HEK293 (cell line): ENCODE measurements around the gene C2CD2.

Experiments
- CTCF ChIA-PET: fragments of 350-600 bp; formaldehyde crosslinking; extraction: SDS; loops from one replicate; lab custom pipeline; 2021; ENCODE audit warnings: antibody characterized with exemption; lab: Yijun Ruan, JAX
- POLR2A ChIA-PET: fragments of 300-600 bp; formaldehyde crosslinking; extraction: SDS; loops from one replicate; lab custom pipeline; 2020; ENCODE audit warnings: antibody characterized with exemption, inconsistent platforms; lab: Yijun Ruan, JAX
- H3K27ac ChIP-seq: fragments of 200-500 bp; sonication (Bioruptor generic); 2 replicates; pipeline ENCODE4 v1.5.1; 2014; ENCODE audit warnings: low read depth, low read length, control low read depth, inconsistent platforms; ENCODE audit errors: extremely low read depth
- H3K36me3 ChIP-seq, 2 experiments: fragments of 200-500 bp in 1 of 2; sonication (Bioruptor generic) in 1 of 2; 1 replicate in 1 of 2; 2 replicates in 1 of 2; pipeline ENCODE4 v1.5.1; 2014 to 2017; ENCODE audit warnings: inconsistent platforms in 2 of 2, low read length in 2 of 2; ENCODE audit not compliant: control insufficient read depth in 2 of 2, insufficient read depth in 1 of 2
- H3K4me1 ChIP-seq: fragments of 200-500 bp; sonication (Bioruptor generic); 2 replicates; pipeline ENCODE4 v1.5.1; 2014; ENCODE audit warnings: mild to moderate bottlenecking, low read length, inconsistent platforms; ENCODE audit not compliant: control insufficient read depth, insufficient read depth
- H3K4me3 ChIP-seq: 2 replicates; pipeline ENCODE4 v1.5.1; 2011; ENCODE audit warnings: low read depth, mild to moderate bottlenecking, control low read depth, low read length, moderate library complexity
- H3K9me3 ChIP-seq: fragments of 200-500 bp; sonication (Bioruptor generic); 2 replicates; pipeline ENCODE4 v1.5.1; 2014; ENCODE audit warnings: low read depth, low read length, inconsistent platforms; ENCODE audit not compliant: control insufficient read depth, insufficient read depth
- EGR2 ChIP-seq: fragments of 450-650 bp; formaldehyde crosslinking; IDR thresholded peaks from 2 replicates; pipeline ENCODE4 v1.5.1; 2016; ENCODE audit warnings: low read depth, missing biosample characterization, missing genetic modification characterization
- KLF9 ChIP-seq: fragments of 450-650 bp; formaldehyde crosslinking; IDR thresholded peaks from 2 replicates; pipeline ENCODE4 v1.5.1; 2016; ENCODE audit warnings: missing biosample characterization, missing genetic modification characterization, low read depth
- SCRT1 ChIP-seq: fragments of 450-650 bp; formaldehyde crosslinking; IDR thresholded peaks from 2 replicates; pipeline ENCODE4 v1.5.1; 2016; ENCODE audit warnings: missing biosample characterization, missing genetic modification characterization, borderline replicate concordance
- ZFHX2 ChIP-seq: fragments of 450-650 bp; formaldehyde crosslinking; conservative IDR thresholded peaks from 2 replicates; pipeline ENCODE4 v1.5.1; 2016; ENCODE audit warnings: missing biosample characterization, missing genetic modification characterization
- ZNF112 ChIP-seq: fragments of 450-650 bp; formaldehyde crosslinking; IDR thresholded peaks from 2 replicates; pipeline ENCODE4 v1.5.0; 2017; ENCODE audit warnings: missing biosample characterization, missing genetic modification characterization
- ZNF121 ChIP-seq: fragments of 450-650 bp; formaldehyde crosslinking; IDR thresholded peaks from 2 replicates; pipeline ENCODE4 v1.5.1; 2016; ENCODE audit warnings: missing biosample characterization, missing genetic modification characterization
- ZNF138 ChIP-seq: fragments of 450-650 bp; formaldehyde crosslinking; IDR thresholded peaks from 2 replicates; pipeline ENCODE4 v1.5.1; 2016; ENCODE audit warnings: missing biosample characterization, missing genetic modification characterization, borderline replicate concordance
- ZNF184 ChIP-seq: fragments of 450-650 bp; IDR thresholded peaks from 2 replicates; pipeline ENCODE4 v1.5.1; 2018; ENCODE audit warnings: missing biosample characterization, mild to moderate bottlenecking, missing genetic modification characterization
- ZNF221 ChIP-seq: fragments of 450-650 bp; formaldehyde crosslinking; IDR thresholded peaks from 2 replicates; pipeline ENCODE4 v1.5.1; 2017; ENCODE audit warnings: missing biosample characterization, missing genetic modification characterization, borderline replicate concordance
- ZNF335 ChIP-seq: fragments of 450-650 bp; formaldehyde crosslinking; conservative IDR thresholded peaks from 2 replicates; pipeline ENCODE4 v1.5.1; 2016; ENCODE audit warnings: missing biosample characterization, missing genetic modification characterization
- ZNF366 ChIP-seq: fragments of 450-650 bp; formaldehyde crosslinking; conservative IDR thresholded peaks from 2 replicates; pipeline ENCODE4 v1.5.1; 2016; ENCODE audit warnings: missing biosample characterization, missing genetic modification characterization
- ZNF423 ChIP-seq: fragments of 450-650 bp; formaldehyde crosslinking; IDR thresholded peaks from 2 replicates; pipeline ENCODE4 v1.5.1; 2016; ENCODE audit warnings: missing biosample characterization, missing genetic modification characterization
- ZSCAN23 ChIP-seq: fragments of 450-650 bp; formaldehyde crosslinking; IDR thresholded peaks from 2 replicates; pipeline ENCODE4 v1.5.1; 2016; ENCODE audit warnings: missing biosample characterization, missing genetic modification characterization
- TF ChIP-seq, protein P1 (sequence below): fragments of 450-650 bp; formaldehyde crosslinking; IDR thresholded peaks from 2 replicates; pipeline ENCODE4 v1.5.1; 2016; ENCODE audit warnings: missing biosample characterization, missing genetic modification characterization
- TF ChIP-seq, protein P2 (sequence below): fragments of 450-650 bp; formaldehyde crosslinking; IDR thresholded peaks from 2 replicates; pipeline ENCODE4 v1.5.1; 2016; ENCODE audit warnings: missing biosample characterization, missing genetic modification characterization
- TF ChIP-seq, protein P3 (sequence below): fragments of 450-650 bp; formaldehyde crosslinking; IDR thresholded peaks from 2 replicates; pipeline ENCODE4 v1.5.1; 2017; ENCODE audit warnings: missing biosample characterization, missing genetic modification characterization
- TF ChIP-seq, protein P4 (sequence below): fragments of 450-650 bp; formaldehyde crosslinking; IDR thresholded peaks from 2 replicates; pipeline ENCODE4 v1.5.1; 2017; ENCODE audit warnings: missing biosample characterization, missing genetic modification characterization
- TF ChIP-seq, protein P5 (sequence below): fragments of 450-650 bp; formaldehyde crosslinking; IDR thresholded peaks from 2 replicates; pipeline ENCODE4 v1.5.1; 2016; ENCODE audit warnings: missing biosample characterization, missing genetic modification characterization

The C2CD2 gene

DNA sequence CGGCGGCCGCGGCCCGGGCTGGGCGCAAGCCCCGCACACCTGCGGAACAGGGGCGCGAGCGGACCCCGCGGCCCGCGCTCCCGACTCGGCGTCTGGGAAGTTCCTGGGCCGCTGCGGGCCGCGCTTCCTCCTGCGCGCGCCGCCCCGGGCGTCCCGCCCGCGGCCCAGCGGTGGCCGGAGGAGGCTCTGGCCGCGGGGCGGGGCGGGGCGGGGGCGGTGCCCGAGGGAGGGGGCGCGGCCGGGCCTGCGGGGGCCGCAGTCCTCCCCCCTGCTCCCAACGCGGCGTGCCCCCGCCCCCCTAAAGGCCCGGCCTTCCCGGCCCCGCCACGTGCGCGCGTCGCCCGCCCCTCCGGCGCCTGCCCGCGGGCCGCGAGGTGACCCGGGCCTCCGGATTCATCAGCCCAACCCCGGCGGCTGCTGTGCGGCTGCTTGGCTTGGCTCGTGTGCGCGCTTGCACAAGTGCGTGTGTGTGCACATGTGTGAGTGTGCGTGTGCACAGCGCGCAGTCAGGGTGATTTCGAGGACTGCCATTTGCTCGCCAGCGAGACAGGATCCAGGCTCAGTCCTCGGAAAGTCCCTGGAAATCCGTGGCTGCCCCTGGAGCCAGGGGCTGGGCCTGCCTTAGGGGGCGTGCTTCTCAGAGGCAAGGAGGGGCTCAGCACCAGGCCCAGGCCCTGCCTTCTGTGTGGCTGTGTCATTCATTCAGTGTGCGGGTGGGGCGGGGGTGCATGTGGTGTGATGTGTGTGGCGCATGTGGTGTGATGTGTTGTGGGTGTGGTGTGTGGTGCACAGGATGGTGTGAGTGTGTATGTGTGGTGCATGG is at the start of gene C2CD2:
Gene C2CD2, minus strand, starts transcription at position 188 of the 823 bp plus-strand sequence. CDS start 370 bp downstream, outside the sequence.
- POLR2A ChIA-PET, result no interaction called here
- H3K4me3 ChIP-seq, result peak within 1 kb of the TSS; percentile 38
- CTCF ChIA-PET, result no interaction called here
- peak; percentile 52 for TF ChIP-seq KLF9
- TF ChIP-seq, protein P1, sequence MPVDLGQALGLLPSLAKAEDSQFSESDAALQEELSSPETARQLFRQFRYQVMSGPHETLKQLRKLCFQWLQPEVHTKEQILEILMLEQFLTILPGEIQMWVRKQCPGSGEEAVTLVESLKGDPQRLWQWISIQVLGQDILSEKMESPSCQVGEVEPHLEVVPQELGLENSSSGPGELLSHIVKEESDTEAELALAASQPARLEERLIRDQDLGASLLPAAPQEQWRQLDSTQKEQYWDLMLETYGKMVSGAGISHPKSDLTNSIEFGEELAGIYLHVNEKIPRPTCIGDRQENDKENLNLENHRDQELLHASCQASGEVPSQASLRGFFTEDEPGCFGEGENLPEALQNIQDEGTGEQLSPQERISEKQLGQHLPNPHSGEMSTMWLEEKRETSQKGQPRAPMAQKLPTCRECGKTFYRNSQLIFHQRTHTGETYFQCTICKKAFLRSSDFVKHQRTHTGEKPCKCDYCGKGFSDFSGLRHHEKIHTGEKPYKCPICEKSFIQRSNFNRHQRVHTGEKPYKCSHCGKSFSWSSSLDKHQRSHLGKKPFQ (tag by site-specific recombination), result peak; percentile 77
- TF ChIP-seq ZNF335, result no peak
- TF ChIP-seq ZNF221 (tag by site-specific recombination), result no peak
- TF ChIP-seq ZNF423 (tag by site-specific recombination), result 0 out of 2 replicates have a peak, but pooled peaks have one; percentile 30
- TF ChIP-seq ZFHX2 (tag by site-specific recombination), result peak; percentile 33; the same call in 1 of the 2 replicates
- TF ChIP-seq SCRT1 (tag by site-specific recombination), result no peak
- H3K36me3 ChIP-seq, result no peaks in the 10 kb centered on the region
- peak within 1 kb of the TSS; percentile 39; the same call in 1 of the 2 replicates for H3K27ac ChIP-seq
- peaks cover 2% of the 10 kb centered on the region; the same call in 1 of the 2 replicates for H3K4me1 ChIP-seq
- no peaks in the 10 kb centered on the region for H3K9me3 ChIP-seq

DNA sequence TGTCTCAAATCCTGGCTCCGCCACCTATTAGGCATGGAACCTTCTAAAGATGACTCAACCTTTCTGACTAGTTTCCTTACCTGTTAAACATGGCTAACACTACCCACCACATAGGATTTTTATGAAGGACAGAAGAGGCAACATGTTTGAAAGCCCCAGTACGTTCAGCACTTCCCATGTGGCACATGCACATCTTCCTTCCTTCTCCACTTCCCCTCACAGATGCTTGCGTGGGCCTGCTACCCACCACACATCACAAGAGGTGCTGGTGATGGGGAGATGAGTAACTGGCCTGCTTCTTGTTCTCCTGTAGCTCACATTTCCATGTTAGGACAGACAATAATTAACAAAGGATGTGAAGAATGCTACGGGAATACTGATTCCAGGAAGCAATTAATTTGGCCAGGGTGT is 49.2 kb upstream of the C2CD2 start:
- no peak overlapping the region for H3K4me3 ChIP-seq

More for the DNA sequence above, 49.2 kb upstream of the C2CD2 start:
- Histone ChIP-seq H3K36me3 (peaks cover 10 to 52% of the 10 kb centered on the region in 2 experiments; a peak in 2 of 3 replicates), H3K9me3 (no peaks in the 10 kb centered on the region), H3K4me1 (0 out of 2 replicates have a peak, but pooled peaks cover 3% of the 10 kb centered on the region), H3K27ac (no peak overlapping the region)
- CTCF ChIA-PET, result no interaction called here
- POLR2A ChIA-PET, result no interaction called here
- no peak for TF ChIP-seq ZSCAN23 (tag by site-specific recombination)
- TF ChIP-seq, protein P2, sequence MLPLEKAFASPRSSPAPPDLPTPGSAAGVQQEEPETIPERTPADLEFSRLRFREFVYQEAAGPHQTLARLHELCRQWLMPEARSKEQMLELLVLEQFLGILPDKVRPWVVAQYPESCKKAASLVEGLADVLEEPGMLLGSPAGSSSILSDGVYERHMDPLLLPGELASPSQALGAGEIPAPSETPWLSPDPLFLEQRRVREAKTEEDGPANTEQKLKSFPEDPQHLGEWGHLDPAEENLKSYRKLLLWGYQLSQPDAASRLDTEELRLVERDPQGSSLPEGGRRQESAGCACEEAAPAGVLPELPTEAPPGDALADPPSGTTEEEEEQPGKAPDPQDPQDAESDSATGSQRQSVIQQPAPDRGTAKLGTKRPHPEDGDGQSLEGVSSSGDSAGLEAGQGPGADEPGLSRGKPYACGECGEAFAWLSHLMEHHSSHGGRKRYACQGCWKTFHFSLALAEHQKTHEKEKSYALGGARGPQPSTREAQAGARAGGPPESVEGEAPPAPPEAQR (tag by site-specific recombination), result no peak
- TF ChIP-seq EGR2 (tag by site-specific recombination), result peak; percentile 23; the same call in 1 of the 2 replicates
- TF ChIP-seq, protein P3, sequence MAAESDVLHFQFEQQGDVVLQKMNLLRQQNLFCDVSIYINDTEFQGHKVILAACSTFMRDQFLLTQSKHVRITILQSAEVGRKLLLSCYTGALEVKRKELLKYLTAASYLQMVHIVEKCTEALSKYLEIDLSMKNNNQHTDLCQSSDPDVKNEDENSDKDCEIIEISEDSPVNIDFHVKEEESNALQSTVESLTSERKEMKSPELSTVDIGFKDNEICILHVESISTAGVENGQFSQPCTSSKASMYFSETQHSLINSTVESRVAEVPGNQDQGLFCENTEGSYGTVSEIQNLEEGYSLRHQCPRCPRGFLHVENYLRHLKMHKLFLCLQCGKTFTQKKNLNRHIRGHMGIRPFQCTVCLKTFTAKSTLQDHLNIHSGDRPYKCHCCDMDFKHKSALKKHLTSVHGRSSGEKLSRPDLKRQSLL (tag by site-specific recombination), result no peak
- no peak for TF ChIP-seq ZNF184 (tag by site-specific recombination)
- 0 out of 2 replicates have a peak, but pooled peaks have one; percentile 7 for TF ChIP-seq ZFHX2 (tag by site-specific recombination)
- no peak for TF ChIP-seq ZNF138 (tag by site-specific recombination)
- 0 out of 2 replicates have a peak, but pooled peaks have one; percentile 20 for TF ChIP-seq ZNF366
- TF ChIP-seq ZNF112 (tag by site-specific recombination), result no peak
- TF ChIP-seq, protein P4, sequence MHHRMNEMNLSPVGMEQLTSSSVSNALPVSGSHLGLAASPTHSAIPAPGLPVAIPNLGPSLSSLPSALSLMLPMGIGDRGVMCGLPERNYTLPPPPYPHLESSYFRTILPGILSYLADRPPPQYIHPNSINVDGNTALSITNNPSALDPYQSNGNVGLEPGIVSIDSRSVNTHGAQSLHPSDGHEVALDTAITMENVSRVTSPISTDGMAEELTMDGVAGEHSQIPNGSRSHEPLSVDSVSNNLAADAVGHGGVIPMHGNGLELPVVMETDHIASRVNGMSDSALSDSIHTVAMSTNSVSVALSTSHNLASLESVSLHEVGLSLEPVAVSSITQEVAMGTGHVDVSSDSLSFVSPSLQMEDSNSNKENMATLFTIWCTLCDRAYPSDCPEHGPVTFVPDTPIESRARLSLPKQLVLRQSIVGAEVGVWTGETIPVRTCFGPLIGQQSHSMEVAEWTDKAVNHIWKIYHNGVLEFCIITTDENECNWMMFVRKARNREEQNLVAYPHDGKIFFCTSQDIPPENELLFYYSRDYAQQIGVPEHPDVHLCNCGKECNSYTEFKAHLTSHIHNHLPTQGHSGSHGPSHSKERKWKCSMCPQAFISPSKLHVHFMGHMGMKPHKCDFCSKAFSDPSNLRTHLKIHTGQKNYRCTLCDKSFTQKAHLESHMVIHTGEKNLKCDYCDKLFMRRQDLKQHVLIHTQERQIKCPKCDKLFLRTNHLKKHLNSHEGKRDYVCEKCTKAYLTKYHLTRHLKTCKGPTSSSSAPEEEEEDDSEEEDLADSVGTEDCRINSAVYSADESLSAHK, result no peak
- TF ChIP-seq, protein P5, sequence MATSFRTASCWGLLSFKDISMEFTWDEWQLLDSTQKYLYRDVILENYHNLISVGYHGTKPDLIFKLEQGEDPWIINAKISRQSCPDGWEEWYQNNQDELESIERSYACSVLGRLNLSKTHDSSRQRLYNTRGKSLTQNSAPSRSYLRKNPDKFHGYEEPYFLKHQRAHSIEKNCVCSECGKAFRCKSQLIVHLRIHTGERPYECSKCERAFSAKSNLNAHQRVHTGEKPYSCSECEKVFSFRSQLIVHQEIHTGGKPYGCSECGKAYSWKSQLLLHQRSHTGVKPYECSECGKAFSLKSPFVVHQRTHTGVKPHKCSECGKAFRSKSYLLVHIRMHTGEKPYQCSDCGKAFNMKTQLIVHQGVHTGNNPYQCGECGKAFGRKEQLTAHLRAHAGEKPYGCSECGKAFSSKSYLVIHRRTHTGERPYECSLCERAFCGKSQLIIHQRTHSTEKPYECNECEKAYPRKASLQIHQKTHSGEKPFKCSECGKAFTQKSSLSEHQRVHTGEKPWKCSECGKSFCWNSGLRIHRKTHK (tag by site-specific recombination), result no peak
- no peak for TF ChIP-seq ZNF121 (tag by site-specific recombination)
- TF ChIP-seq, all 188 proteins: peak for 3
